Nephron progenitor cell (in vitro differentiated cells): ENCODE results near the gene KATNBL1.

Experiments used
- DNase-seq: peaks from one replicate; pipeline ENCODE4 v3.0.0; 2021
- H3K27ac Mint-ChIP-seq: 2 replicates; pipeline ENCODE4 v1.8.0; 2021; ENCODE audit warnings: mild to moderate bottlenecking, moderate library complexity, mixed read lengths
- H3K27me3 Mint-ChIP-seq: 2 replicates; pipeline ENCODE4 v1.8.0; 2021; ENCODE audit warnings: mild to moderate bottlenecking, low read depth, mixed read lengths; ENCODE audit not compliant: poor library complexity
- H3K36me3 Mint-ChIP-seq: 2 replicates; pipeline ENCODE4 v1.8.0; 2021; ENCODE audit warnings: low read depth, mixed read lengths
- H3K4me1 Mint-ChIP-seq: 2 replicates; pipeline ENCODE4 v1.8.0; 2021; ENCODE audit warnings: mixed read lengths
- H3K4me3 Mint-ChIP-seq: 2 replicates; pipeline ENCODE4 v1.8.0; 2021; ENCODE audit warnings: mild to moderate bottlenecking, moderate library complexity, mixed read lengths
- H3K9me3 Mint-ChIP-seq: 2 replicates; pipeline ENCODE4 v1.8.0; 2021; ENCODE audit warnings: mild to moderate bottlenecking, moderate library complexity, mixed read lengths
- TF ChIP-seq, protein P1 (sequence below): fragments of 200-600 bp; sonication (generic); IDR thresholded peaks from 2 replicates; pipeline ENCODE4 v1.5.0; 2021; ENCODE audit warnings: antibody characterized with exemption

The KATNBL1 gene

DNA sequence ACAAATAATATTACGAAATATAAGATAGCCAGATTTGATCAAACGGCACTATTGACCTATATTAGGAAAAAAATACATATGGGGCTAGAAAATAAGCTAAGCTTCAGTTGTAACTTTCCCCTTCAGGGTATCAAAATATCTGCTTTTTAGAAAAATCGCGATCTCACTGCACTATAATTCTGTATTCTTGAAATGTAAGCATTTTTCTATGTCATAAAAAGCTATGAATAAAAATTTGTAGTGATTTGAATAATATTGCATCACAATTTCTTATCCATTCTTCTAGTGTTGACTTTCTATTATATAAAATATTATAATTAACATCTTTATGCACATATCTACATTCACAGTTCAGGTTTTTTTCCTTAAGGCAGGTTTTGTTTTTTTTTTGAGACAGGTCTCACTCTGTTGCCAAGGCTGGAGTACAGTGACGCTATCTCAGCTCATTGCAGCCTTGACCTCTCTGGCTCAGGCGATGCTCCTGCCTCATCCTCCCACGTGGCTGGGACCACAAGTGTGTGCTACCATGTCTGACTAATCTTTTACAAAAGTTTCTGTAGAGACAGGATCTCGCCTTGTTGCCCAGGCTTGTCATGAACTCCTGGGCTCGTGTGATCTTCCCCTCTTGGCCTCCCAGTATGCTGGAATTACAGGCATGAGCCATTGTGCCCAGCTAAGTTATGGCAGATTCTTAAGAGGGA, 36.5 kb upstream of the KATNBL1 start:
- no peaks in the 10 kb centered on the region for H3K36me3 Mint-ChIP-seq
- no peaks in the 10 kb centered on the region for H3K4me1 Mint-ChIP-seq
- H3K27ac Mint-ChIP-seq, result no peak overlapping the region
- H3K27me3 Mint-ChIP-seq, result no peaks in the 10 kb centered on the region
- TF ChIP-seq, protein P1, sequence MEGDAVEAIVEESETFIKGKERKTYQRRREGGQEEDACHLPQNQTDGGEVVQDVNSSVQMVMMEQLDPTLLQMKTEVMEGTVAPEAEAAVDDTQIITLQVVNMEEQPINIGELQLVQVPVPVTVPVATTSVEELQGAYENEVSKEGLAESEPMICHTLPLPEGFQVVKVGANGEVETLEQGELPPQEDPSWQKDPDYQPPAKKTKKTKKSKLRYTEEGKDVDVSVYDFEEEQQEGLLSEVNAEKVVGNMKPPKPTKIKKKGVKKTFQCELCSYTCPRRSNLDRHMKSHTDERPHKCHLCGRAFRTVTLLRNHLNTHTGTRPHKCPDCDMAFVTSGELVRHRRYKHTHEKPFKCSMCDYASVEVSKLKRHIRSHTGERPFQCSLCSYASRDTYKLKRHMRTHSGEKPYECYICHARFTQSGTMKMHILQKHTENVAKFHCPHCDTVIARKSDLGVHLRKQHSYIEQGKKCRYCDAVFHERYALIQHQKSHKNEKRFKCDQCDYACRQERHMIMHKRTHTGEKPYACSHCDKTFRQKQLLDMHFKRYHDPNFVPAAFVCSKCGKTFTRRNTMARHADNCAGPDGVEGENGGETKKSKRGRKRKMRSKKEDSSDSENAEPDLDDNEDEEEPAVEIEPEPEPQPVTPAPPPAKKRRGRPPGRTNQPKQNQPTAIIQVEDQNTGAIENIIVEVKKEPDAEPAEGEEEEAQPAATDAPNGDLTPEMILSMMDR, result no peak
- DNase-seq, result no peak
- H3K9me3 Mint-ChIP-seq, result no peaks in the 10 kb centered on the region
- no peak overlapping the region for H3K4me3 Mint-ChIP-seq

DNA sequence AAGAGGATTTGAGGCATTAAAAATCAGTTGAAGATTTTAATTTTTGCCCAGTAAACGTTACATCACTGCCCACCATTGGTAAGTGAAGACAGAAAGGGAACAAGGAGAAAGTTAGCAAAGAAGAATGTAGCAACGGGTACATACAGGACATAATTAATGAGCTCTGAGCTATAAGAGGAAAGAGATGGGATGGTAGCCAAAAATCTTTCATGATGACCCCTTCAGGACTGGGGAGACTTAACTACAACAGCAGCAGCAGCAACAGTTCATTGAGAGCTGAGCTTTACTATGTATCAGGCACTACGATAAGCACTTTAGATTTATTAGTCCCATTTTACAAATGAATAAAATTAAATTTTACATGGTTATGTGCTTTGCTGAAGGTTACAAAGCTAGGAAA, 33.3 kb upstream of the KATNBL1 start:
- H3K27ac Mint-ChIP-seq, result no peak overlapping the region
- no peaks in the 10 kb centered on the region for H3K9me3 Mint-ChIP-seq
- no peak overlapping the region for H3K4me3 Mint-ChIP-seq
- H3K36me3 Mint-ChIP-seq, result no peaks in the 10 kb centered on the region
- H3K4me1 Mint-ChIP-seq, result no peaks in the 10 kb centered on the region
- no peaks in the 10 kb centered on the region for H3K27me3 Mint-ChIP-seq
- TF ChIP-seq, protein P1, result no peak
- no peak for DNase-seq

DNA sequence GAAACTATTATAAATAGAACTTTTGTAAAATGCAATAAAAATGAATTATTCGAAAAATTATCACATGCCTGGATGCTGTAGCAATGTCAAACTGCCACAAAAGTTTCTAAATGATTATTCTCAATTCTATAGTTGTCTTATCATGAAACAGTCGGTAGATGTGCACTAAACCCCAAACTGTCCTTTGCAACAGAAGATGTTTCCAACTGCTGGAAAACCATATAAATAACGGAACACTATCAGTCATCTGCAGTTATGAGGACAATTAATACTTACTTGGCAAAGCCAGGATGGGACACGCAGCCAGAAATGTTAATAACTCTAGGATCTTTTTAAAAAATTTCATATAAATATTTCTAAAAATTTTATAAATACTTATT, 32.4 kb upstream of the KATNBL1 start:
- TF ChIP-seq, protein P1, result no peak
- no peaks in the 10 kb centered on the region for H3K36me3 Mint-ChIP-seq
- no peaks in the 10 kb centered on the region for H3K27me3 Mint-ChIP-seq
- H3K4me1 Mint-ChIP-seq, result no peaks in the 10 kb centered on the region
- no peak overlapping the region for H3K4me3 Mint-ChIP-seq
- no peak overlapping the region for H3K27ac Mint-ChIP-seq
- no peak for DNase-seq
- H3K9me3 Mint-ChIP-seq, result no peaks in the 10 kb centered on the region

DNA sequence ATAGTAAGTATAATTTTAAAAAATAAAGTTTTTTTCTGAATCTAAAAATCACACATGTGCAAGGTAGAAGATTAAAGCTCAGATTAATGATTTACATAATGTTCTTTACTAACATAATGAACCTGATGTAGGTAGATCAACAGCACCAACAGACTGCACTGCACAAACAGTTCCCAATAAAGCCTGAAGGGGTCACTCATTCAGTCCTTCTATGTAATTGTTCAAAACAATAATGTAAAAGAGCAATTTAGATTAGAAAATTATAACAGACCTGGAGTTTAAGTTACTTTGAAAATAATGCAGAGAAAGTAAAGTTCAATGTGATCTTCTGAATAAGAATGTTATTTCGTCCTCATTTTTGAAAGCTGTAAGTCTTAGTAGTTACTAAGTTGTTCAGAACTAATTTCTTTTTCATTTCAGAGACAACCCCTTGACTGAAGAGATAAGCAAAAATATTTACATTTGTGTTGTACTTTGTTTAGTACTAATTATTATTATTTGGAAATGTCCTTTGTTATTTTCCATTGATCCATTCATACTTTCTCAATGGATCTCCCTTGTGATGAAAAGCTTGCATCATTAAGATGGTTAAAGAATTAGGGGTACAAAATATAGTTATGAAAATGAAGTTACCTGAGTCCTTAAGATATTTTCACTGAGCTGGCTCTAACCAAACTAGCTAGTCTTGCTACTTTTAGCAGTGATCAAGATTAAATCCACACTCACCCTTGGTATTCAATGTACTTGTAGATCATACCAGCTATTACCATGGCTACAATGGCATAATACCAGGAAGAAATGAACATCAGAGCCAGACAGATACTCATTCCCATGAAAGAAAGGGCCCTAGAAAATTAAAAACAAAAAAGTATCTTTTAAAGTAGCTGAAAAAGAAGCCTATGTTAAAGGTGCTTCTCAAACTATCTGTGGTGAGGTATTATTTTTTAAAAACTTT, 31.8 kb upstream of the KATNBL1 start:
- no peak overlapping the region for H3K4me3 Mint-ChIP-seq
- TF ChIP-seq, protein P1, result peak; percentile 70
- no peaks in the 10 kb centered on the region for H3K4me1 Mint-ChIP-seq
- peaks cover 2% of the 10 kb centered on the region for H3K36me3 Mint-ChIP-seq
- H3K9me3 Mint-ChIP-seq, result no peaks in the 10 kb centered on the region
- no peak overlapping the region for H3K27ac Mint-ChIP-seq
- H3K27me3 Mint-ChIP-seq, result no peaks in the 10 kb centered on the region
- DNase-seq, result no peak

DNA sequence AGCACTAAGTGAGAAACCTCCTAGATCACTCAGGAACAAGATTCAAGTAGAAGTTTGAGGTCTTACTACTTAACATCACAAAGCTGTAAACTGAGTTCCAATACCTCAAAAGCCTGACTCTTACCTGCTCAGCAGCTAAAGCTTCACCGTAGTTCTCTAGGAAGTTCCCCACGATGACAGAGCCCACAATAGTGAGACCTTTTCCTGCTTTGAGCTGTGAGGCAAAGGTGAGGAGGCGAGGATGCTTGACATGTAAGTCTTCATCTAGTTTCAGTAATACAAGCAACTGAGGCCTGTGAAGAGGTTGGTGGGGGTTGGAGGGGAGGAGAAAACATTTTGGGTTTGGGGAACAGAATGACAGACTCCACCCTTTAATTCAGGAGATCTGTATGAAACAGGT, 30.6 kb upstream of the KATNBL1 start:
- peaks cover 13% of the 10 kb centered on the region for H3K36me3 Mint-ChIP-seq
- H3K4me1 Mint-ChIP-seq, result no peaks in the 10 kb centered on the region
- DNase-seq, result no peak
- H3K27ac Mint-ChIP-seq, result no peak overlapping the region
- H3K27me3 Mint-ChIP-seq, result no peaks in the 10 kb centered on the region
- TF ChIP-seq, protein P1, result no peak
- H3K9me3 Mint-ChIP-seq, result no peaks in the 10 kb centered on the region
- H3K4me3 Mint-ChIP-seq, result no peak overlapping the region
